ENCODE data around the gene CEACAM19. TPM values are rescaled to one million over a fixed set of nuclear protein-coding genes. Genes with fewer than 3 reads are reported as not detected.

Gene CEACAM19
- total and polyA plus RNA-seq, 8 donors, result 0.58 to 17.0 (median 2.8) TPM

DNA sequence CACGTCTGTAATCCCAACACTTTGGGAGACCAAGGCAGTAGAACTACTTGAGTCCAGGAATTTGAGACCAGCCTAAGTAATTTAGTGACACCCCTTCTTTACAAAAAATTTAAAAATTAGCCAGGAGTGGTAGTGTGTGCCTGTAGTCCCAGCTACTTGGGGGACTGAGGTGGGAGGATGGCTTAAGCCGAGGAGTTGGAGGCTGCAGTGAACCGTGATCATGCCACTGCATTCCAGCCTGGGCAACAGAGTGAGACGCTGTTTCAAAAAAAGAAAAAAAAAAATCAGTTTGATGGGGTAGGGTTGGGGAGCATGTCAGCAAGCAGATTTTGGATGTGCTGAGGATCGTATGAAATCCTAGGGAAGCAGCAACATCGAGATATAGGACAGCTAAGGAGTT, 4.2 kb downstream of the CEACAM19 start:
- no peak overlapping the region for H3K27ac ChIP-seq
- H3K4me1 ChIP-seq, result no peaks in the 10 kb centered on the region
- no peaks in the 10 kb centered on the region for H3K27me3 ChIP-seq
- WGBS, 5 donors, result 88 to 95% (median 93%) methylated on average over 6 of the region's 6 CpGs
- H3K9me3 ChIP-seq, result no peaks in the 10 kb centered on the region
- intact Hi-C loops (cut with DNase I; ENCODE audit: low total_unique reads), result no loop called here
- DNase-seq, result no peak
- H3K4me3 ChIP-seq, result no peak overlapping the region
- peaks cover 0 to 18% (median 1%) of the 10 kb centered on the region in 4 donors for H3K36me3 ChIP-seq
- TF ChIP-seq POLR2A (IDR thresholded peaks at IDR 0.05), result no peak
- TF ChIP-seq EP300 (IDR thresholded peaks at IDR 0.05), result no peak
- TF ChIP-seq, protein P1, sequence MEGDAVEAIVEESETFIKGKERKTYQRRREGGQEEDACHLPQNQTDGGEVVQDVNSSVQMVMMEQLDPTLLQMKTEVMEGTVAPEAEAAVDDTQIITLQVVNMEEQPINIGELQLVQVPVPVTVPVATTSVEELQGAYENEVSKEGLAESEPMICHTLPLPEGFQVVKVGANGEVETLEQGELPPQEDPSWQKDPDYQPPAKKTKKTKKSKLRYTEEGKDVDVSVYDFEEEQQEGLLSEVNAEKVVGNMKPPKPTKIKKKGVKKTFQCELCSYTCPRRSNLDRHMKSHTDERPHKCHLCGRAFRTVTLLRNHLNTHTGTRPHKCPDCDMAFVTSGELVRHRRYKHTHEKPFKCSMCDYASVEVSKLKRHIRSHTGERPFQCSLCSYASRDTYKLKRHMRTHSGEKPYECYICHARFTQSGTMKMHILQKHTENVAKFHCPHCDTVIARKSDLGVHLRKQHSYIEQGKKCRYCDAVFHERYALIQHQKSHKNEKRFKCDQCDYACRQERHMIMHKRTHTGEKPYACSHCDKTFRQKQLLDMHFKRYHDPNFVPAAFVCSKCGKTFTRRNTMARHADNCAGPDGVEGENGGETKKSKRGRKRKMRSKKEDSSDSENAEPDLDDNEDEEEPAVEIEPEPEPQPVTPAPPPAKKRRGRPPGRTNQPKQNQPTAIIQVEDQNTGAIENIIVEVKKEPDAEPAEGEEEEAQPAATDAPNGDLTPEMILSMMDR (IDR thresholded peaks at IDR 0.05), result no peak
- no peak for TF ChIP-seq POLR2AphosphoS5 (IDR thresholded peaks at IDR 0.05)

DNA sequence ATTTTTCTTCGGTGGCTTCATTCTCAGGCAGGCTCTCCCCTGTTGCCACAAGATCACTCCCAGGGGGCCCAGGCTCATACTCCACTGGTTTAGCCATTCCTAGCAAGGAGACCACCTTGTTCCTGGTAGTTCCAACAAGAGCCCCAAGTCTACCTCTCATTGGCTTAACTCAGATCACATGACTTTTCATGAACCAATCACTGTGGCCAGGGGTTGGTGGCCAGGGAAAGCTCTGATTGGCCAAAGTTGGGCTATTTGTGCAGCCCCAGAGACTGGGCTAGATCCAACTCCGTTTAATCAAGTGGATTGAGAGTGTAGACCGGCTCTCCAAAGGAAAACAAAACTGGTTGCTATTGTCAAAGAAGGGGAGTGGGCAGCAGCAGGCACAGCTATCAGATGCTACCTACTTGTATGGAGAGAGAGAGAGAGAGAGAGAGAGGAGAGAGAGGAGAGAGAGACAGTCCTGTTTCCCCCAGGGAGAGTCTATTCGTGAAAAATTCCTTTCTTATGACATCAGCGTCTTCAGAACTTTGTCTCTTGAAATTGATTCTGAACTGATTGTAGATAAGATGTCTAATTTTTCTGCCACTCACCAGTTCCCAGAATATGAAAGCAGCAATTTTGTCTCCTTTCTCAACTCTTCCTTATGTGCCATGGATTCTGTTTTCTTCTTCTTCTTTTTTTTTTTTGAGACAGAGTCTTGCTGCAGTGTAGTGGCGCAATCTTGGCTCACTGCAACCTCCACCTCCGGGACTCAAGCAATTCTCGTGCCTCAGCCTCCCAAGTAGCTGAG, 5.9 kb downstream of the CEACAM19 start:
- intact Hi-C loops (cut with DNase I; ENCODE audit: low total_unique reads), result no loop called here
- Histone ChIP-seq H3K27ac (no peak overlapping the region), H3K4me1 (no peaks in the 10 kb centered on the region), H3K27me3 (no peaks in the 10 kb centered on the region), H3K36me3 (peaks cover 0 to 26% (median 3%) of the 10 kb centered on the region in 4 donors), H3K4me3 (no peak overlapping the region), H3K9me3 (no peaks in the 10 kb centered on the region)
- WGBS, 5 donors, result 64 to 70% (median 67%) methylated on average over 8 of the region's 8 CpGs
- TF ChIP-seq POLR2AphosphoS5 (IDR thresholded peaks at IDR 0.05) (no peak), POLR2A (IDR thresholded peaks at IDR 0.05) (no peak), EP300 (IDR thresholded peaks at IDR 0.05) (no peak)
- TF ChIP-seq, protein P1 (IDR thresholded peaks at IDR 0.05), result no peak
- no peak for DNase-seq

DNA sequence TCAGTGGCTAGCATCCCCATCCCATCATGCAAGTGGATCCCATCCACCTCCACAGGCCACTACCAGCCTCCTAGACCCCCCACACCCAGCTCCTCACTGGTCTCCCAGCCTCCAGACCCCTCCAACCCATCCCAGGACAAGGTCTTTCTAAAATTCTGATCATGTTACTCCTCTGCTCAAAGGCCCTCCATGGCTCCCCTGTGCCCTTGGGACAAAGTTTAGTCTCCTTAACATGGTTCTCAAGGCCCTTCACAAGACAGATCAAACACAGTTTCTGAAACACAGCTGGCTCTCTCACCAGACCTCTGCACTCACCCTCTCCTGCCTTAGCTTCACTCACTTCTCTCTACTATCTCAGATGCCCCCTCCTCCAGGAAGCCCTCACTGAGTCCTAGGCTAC, 9.3 kb downstream of the CEACAM19 start:
- H3K27me3 ChIP-seq, result no peaks in the 10 kb centered on the region
- no peaks in the 10 kb centered on the region for H3K9me3 ChIP-seq
- intact Hi-C loops (cut with DNase I; ENCODE audit: low total_unique reads), result no loop called here
- no peak for TF ChIP-seq POLR2AphosphoS5 (IDR thresholded peaks at IDR 0.05)
- TF ChIP-seq POLR2A (IDR thresholded peaks at IDR 0.05), result no peak
- TF ChIP-seq, protein P1 (IDR thresholded peaks at IDR 0.05), result no peak
- no peak for TF ChIP-seq EP300 (IDR thresholded peaks at IDR 0.05)
- H3K4me3 ChIP-seq, result no peak overlapping the region
- peaks cover 0 to 13% (median 7%) of the 10 kb centered on the region in 4 donors for H3K4me1 ChIP-seq
- no peak overlapping the region for H3K27ac ChIP-seq
- DNase-seq, result no peak
- H3K36me3 ChIP-seq, result peaks cover 0 to 39% (median 6%) of the 10 kb centered on the region in 4 donors

DNA sequence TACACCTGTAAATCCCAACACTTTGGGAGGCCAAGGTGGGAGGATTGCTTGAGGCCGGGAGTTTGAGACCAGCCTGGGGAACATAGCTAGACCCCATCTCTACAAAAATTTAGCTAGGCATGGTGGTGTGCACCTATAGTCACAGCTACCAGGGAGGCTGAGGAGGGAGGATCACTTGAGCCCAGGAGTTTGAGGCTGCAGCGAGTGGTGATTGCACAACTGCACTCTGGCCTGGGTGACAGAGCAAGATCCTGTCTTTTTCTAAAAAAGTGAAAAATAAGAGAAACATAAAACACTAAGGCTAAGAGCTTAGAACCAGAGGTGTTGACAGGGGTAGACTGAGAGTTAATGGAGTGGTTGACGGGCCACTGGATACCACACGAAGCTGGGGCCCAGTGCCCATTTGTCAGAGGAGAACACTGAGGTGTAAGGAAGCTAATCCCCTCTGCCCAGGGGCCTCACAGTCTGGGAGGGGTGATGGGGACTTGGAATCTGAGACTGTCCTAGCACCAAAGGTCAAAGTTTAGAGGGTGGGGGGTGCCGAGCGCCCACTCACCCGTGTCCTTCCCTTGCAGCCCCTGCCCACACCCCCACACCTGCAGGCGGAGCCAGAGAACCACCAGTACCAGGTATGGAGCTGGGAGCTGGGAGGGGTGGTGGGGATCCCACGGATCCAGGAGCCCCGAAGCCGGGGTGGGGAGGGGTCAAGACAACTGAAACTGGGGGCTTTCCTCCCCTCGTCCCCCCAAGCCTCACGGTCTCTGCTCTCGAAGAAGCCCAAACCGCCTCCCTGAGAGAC, 10.9 kb downstream of the CEACAM19 start:
- Histone ChIP-seq H3K9me3 (no peaks in the 10 kb centered on the region), H3K4me3 (no peak overlapping the region), H3K27ac (no peak overlapping the region), H3K4me1 (peaks cover 0 to 24% (median 10%) of the 10 kb centered on the region in 4 donors), H3K27me3 (no peaks in the 10 kb centered on the region), H3K36me3 (peaks cover 0 to 27% (median 6%) of the 10 kb centered on the region in 4 donors)
- TF ChIP-seq, protein P1 (IDR thresholded peaks at IDR 0.05), result no peak
- no peak for TF ChIP-seq POLR2AphosphoS5 (IDR thresholded peaks at IDR 0.05)
- no peak for TF ChIP-seq POLR2A (IDR thresholded peaks at IDR 0.05)
- TF ChIP-seq EP300 (IDR thresholded peaks at IDR 0.05), result no peak
- WGBS, 5 donors, result 86 to 90% (median 88%) methylated on average over 14 to 15 of the region's 15 CpGs
- no peak for DNase-seq
- intact Hi-C loops (cut with DNase I; ENCODE audit: low total_unique reads), result no loop called here
